Measurements from ENCODE around the gene CBX6.
A peak's percentile ranks its signal among the peaks of the same experiment; 100 is the strongest.

CBX6 gene

GRCh38 chr22:38872172-38872830 lies at the start of gene CBX6:
CBX6 (minus strand) TSS chr22:38872216; CDS start chr22:38872190, 26 bp downstream.
- DNase-seq = peak; percentile 99

- no peak for DNase-seq
These were observed 49.8 kb upstream of the CBX6 start for GRCh38 chr22:38921806-38922205.

- peak; percentile 73 for DNase-seq
These were observed 49.1 kb upstream of the CBX6 start for GRCh38 chr22:38921120-38921519.

- DNase-seq = no peak
These were observed 47.7 kb upstream of the CBX6 start for GRCh38 chr22:38919631-38920190.

GRCh38 chr22:38911434-38911833 lies 39.4 kb upstream of the CBX6 start:
- no peak for DNase-seq

- no peak for DNase-seq
These were observed 35.8 kb upstream of the CBX6 start for GRCh38 chr22:38907767-38908166.

- no peak for DNase-seq
These were observed 34.0 kb upstream of the CBX6 start for GRCh38 chr22:38906052-38906451.

GRCh38 chr22:38904052-38904617 lies 32.1 kb upstream of the CBX6 start:
- peak; percentile 13 for DNase-seq

- DNase-seq = no peak
These were observed 29.2 kb upstream of the CBX6 start for GRCh38 chr22:38901111-38901641.

- no peak for DNase-seq
These were observed 28.7 kb upstream of the CBX6 start for GRCh38 chr22:38900677-38901076.

- no peak for DNase-seq
These were observed 19.2 kb upstream of the CBX6 start for GRCh38 chr22:38891256-38891655.

- DNase-seq = no peak
These were observed 18.4 kb upstream of the CBX6 start for GRCh38 chr22:38890377-38890776.

- no peak for DNase-seq
These were observed 14.3 kb upstream of the CBX6 start for GRCh38 chr22:38886333-38886732.

- no peak for DNase-seq
These were observed 11.1 kb upstream of the CBX6 start for GRCh38 chr22:38882972-38883622.

GRCh38 chr22:38881997-38882879 lies 10.2 kb upstream of the CBX6 start:
- DNase-seq = peak; percentile 47

- DNase-seq = no peak
These were observed 9.5 kb upstream of the CBX6 start for GRCh38 chr22:38881464-38881871.

GRCh38 chr22:38879961-38880360 lies 7.9 kb upstream of the CBX6 start:
- DNase-seq = no peak

- no peak for DNase-seq
These were observed 7.2 kb upstream of the CBX6 start for GRCh38 chr22:38879108-38879729.

- no peak for DNase-seq
These were observed 6.0 kb upstream of the CBX6 start for GRCh38 chr22:38878001-38878400.

GRCh38 chr22:38874529-38875222 lies 2.7 kb upstream of the CBX6 start:
- DNase-seq = no peak
